ENCODE measurements around the gene SLC44A1. TPM values are rescaled to one million over a fixed set of nuclear protein-coding genes. Genes with fewer than 3 reads are reported as not detected.
A peak's percentile ranks its signal among the peaks of the same experiment; 100 is the strongest.

SLC44A1 gene
- total and polyA plus RNA-seq, 2 of the 13 experiments (the other 11 are each of a cell fraction or from before 2014, with no cell fraction given) = 21.4 to 40.8 TPM

GRCh38 chr9:105414947-105415661, 170.7 kb downstream of the SLC44A1 start (continued):
- TF ChIP-seq GFI1 (CRISPR knock-in tag; IDR thresholded peaks at IDR 0.05; ENCODE audit: borderline replicate concordance) (0 out of 2 replicates have a peak, but pooled peaks have one; percentile 23), ZMYM3 (CRISPR knock-in tag; IDR thresholded peaks at IDR 0.05) (0 out of 2 replicates have a peak, but pooled peaks have one; percentile 20), FOSL2 (CRISPR knock-in tag; IDR thresholded peaks at IDR 0.05) (0 out of 2 replicates have a peak, but pooled peaks have one; percentile 11), STAG1 (CRISPR knock-in tag; IDR thresholded peaks at IDR 0.05) (peak; percentile 98), IRF2 (CRISPR knock-in tag; IDR thresholded peaks at IDR 0.05) (0 out of 2 replicates have a peak, but pooled peaks have one; percentile 28), ZFP1 (CRISPR knock-in tag; IDR thresholded peaks at IDR 0.05) (0 out of 2 replicates have a peak, but pooled peaks have one; percentile 25), MXD4 (CRISPR knock-in tag; IDR thresholded peaks at IDR 0.05) (0 out of 2 replicates have a peak, but pooled peaks have one; percentile 22), SMAD9 (CRISPR knock-in tag; IDR thresholded peaks at IDR 0.05) (no peak), MAZ (IDR thresholded peaks at IDR 0.05; ENCODE audit: borderline replicate concordance, low read depth, low read length) (no peak), MAZ (CRISPR knock-in tag; IDR thresholded peaks at IDR 0.05; ENCODE audit: low read depth) (0 out of 2 replicates have a peak, but pooled peaks have one; percentile 44), BRD4 (CRISPR knock-in tag; IDR thresholded peaks at IDR 0.05) (no peak), ERF (CRISPR knock-in tag; IDR thresholded peaks at IDR 0.05) (0 out of 2 replicates have a peak, but pooled peaks have one; percentile 29), ZC3H4 (CRISPR knock-in tag; IDR thresholded peaks at IDR 0.05; ENCODE audit: borderline replicate concordance) (no peak), YEATS4 (CRISPR knock-in tag; IDR thresholded peaks at IDR 0.05; ENCODE audit: borderline replicate concordance) (0 out of 2 replicates have a peak, but pooled peaks have one; percentile 21), FOXA3 (CRISPR knock-in tag; IDR thresholded peaks at IDR 0.05) (0 out of 2 replicates have a peak, but pooled peaks have one; percentile 23), RFXAP (CRISPR knock-in tag; IDR thresholded peaks at IDR 0.05; ENCODE audit: borderline replicate concordance) (0 out of 2 replicates have a peak, but pooled peaks have one; percentile 33), REPIN1 (CRISPR knock-in tag; IDR thresholded peaks at IDR 0.05; ENCODE audit: borderline replicate concordance, low read depth) (no peak), FOXP4 (CRISPR knock-in tag; IDR thresholded peaks at IDR 0.05) (0 out of 2 replicates have a peak, but pooled peaks have one; percentile 19)
- TF ChIP-seq, protein P1, sequence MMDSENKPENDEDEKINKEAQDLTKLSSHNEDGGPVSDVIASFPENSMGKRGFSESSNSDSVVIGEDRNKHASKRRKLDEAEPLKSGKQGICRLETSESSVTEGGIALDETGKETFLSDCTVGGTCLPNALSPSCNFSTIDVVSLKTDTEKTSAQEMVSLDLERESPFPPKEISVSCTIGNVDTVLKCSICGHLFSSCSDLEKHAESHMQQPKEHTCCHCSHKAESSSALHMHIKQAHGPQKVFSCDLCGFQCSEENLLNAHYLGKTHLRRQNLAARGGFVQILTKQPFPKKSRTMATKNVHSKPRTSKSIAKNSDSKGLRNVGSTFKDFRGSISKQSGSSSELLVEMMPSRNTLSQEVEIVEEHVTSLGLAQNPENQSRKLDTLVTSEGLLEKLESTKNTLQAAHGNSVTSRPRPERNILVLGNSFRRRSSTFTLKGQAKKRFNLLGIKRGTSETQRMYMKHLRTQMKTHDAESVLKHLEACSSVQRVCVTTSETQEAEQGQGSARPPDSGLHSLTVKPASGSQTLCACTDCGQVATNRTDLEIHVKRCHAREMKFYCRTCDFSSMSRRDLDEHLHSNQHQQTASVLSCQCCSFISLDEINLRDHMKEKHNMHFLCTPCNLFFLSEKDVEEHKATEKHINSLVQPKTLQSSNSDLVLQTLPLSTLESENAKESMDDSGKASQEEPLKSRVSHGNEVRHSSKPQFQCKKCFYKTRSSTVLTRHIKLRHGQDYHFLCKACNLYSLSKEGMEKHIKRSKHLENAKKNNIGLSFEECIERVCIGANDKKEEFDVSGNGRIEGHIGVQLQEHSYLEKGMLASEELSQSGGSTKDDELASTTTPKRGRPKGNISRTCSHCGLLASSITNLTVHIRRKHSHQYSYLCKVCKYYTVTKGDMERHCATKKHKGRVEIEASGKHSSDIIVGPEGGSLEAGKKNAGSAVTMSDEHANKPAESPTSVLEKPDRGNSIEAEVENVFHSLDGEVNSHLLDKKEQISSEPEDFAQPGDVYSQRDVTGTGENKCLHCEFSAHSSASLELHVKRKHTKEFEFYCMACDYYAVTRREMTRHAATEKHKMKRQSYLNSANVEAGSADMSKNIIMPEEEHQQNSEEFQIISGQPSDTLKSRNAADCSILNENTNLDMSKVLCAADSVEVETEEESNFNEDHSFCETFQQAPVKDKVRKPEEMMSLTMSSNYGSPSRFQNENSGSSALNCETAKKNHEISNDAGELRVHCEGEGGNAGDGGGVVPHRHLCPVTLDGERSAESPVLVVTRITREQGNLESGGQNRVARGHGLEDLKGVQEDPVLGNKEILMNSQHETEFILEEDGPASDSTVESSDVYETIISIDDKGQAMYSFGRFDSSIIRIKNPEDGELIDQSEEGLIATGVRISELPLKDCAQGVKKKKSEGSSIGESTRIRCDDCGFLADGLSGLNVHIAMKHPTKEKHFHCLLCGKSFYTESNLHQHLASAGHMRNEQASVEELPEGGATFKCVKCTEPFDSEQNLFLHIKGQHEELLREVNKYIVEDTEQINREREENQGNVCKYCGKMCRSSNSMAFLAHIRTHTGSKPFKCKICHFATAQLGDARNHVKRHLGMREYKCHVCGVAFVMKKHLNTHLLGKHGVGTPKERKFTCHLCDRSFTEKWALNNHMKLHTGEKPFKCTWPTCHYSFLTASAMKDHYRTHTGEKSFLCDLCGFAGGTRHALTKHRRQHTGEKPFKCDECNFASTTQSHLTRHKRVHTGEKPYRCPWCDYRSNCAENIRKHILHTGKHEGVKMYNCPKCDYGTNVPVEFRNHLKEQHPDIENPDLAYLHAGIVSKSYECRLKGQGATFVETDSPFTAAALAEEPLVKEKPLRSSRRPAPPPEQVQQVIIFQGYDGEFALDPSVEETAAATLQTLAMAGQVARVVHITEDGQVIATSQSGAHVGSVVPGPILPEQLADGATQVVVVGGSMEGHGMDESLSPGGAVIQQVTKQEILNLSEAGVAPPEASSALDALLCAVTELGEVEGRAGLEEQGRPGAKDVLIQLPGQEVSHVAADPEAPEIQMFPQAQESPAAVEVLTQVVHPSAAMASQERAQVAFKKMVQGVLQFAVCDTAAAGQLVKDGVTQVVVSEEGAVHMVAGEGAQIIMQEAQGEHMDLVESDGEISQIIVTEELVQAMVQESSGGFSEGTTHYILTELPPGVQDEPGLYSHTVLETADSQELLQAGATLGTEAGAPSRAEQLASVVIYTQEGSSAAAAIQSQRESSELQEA (CRISPR knock-in tag; IDR thresholded peaks at IDR 0.05; ENCODE audit: not compliant biosample characterization) = no peak
